K562 (cell line): ENCODE results near the gene AACS. TPM values are rescaled to one million over a fixed set of nuclear protein-coding genes. Genes with fewer than 3 reads are reported as not detected.

Source experiments
- ATAC-seq: fragments of 200-7000 bp; cut with Tn5 transposase; 3 replicates; pipeline ENCODE4 v1.9.1; 2020; ENCODE audit warnings: moderate library complexity
- BruUV-seq: library from RNA; stranded (reverse); fragments of 400-500 nt; replicated peaks from 2 replicates; lab custom pipeline; 2021; lab: Mats Ljungman, UMichigan
- CTCF ChIA-PET: fragments of 300-600 bp; formaldehyde crosslinking; extraction: SDS; loops from one replicate; lab custom pipeline; 2021; ENCODE audit warnings: low intra/inter-chr PET ratio; lab: Yijun Ruan, JAX
- POLR2A ChIA-PET: fragments of 300-600, 350-650 bp; sonication (Branson Sonifier 250); formaldehyde crosslinking; extraction: SDS; loops from one replicate; lab custom pipeline; 2021; ENCODE audit warnings: antibody characterized with exemption, inconsistent platforms; lab: Yijun Ruan, JAX
- DNase-seq, 4 experiments: peaks; one replicate each; pipeline versions ENCODE4 v3.0.0 to v3.0.0-alpha.2; 2011 to 2018; ENCODE audit warnings: low spot score in 3 of 4, mixed read lengths in 3 of 4; ENCODE audit errors: extremely low read depth in 1 of 4
- FAIRE-seq: peaks from 2 replicates; lab custom pipeline; 2011; peaks lifted over from hg19 to GRCh38; lab: Jason Lieb, UNC
- H2AFZ ChIP-seq: 2 replicates; pipeline ENCODE4 v1.6.0; 2011; ENCODE audit warnings: low read depth, low read length, control low read depth, inconsistent platforms
- H3K27ac ChIP-seq: fragments of 200-600 bp; 3 replicates; pipeline ENCODE4 v1.8.0; 2011; ENCODE audit warnings: low read depth, mild to moderate bottlenecking, control low read depth, inconsistent platforms, low read length, moderate library complexity, mixed read lengths; ENCODE audit errors: extremely low read depth
- H3K27me3 ChIP-seq, 2 experiments: fragments of 300-600 bp in 1 of 2; 2 replicates in 1 of 2; 3 replicates in 1 of 2; pipeline versions ENCODE4 v1.6.0 to v1.8.0; 2011; ENCODE audit warnings: inconsistent platforms in 2 of 2, low read length in 2 of 2, mild to moderate bottlenecking in 1 of 2, mixed read lengths in 1 of 2, moderate library complexity in 1 of 2; ENCODE audit not compliant: control insufficient read depth in 2 of 2, insufficient read depth in 2 of 2
- H3K36me3 ChIP-seq: fragments of 300-600 bp; 3 replicates; pipeline ENCODE4 v1.8.0; 2011; ENCODE audit warnings: mild to moderate bottlenecking, low read length, inconsistent platforms; ENCODE audit not compliant: control insufficient read depth, insufficient read depth
- H3K4me1 ChIP-seq, 2 experiments: fragments of 200-600 bp in 1 of 2; replicated peaks in 1 of 2; 2 replicates in 1 of 2; 3 replicates in 1 of 2; pipeline versions ENCODE4 v1.5.1 to v1.8.0; 2011; ENCODE audit warnings: inconsistent platforms in 2 of 2, low read length in 2 of 2, mild to moderate bottlenecking in 1 of 2, mixed read lengths in 1 of 2, moderate library complexity in 1 of 2; ENCODE audit not compliant: control insufficient read depth in 2 of 2, insufficient read depth in 2 of 2
- H3K4me2 ChIP-seq: 2 replicates; pipeline ENCODE4 v1.6.1; 2011; ENCODE audit warnings: low read length, control low read depth, inconsistent platforms, mixed read lengths; ENCODE audit not compliant: insufficient read depth
- H3K4me3 ChIP-seq: fragments of 200-600 bp; sonication (generic), shearing (Covaris generic); 2 replicates; pipeline ENCODE4 v1.5.1; 2016; ENCODE audit warnings: control low read depth, inconsistent platforms
- H3K79me2 ChIP-seq: fragments of 200-600 bp; 3 replicates; pipeline ENCODE4 v1.8.0; 2011; ENCODE audit warnings: low read length, inconsistent platforms; ENCODE audit not compliant: control insufficient read depth, insufficient read depth
- H3K9ac ChIP-seq, 2 experiments: 2 replicates each; pipeline versions ENCODE4 v1.6.0 to v1.6.1; 2011; ENCODE audit warnings: low read depth in 2 of 2, low read length in 2 of 2, control low read depth in 1 of 2, inconsistent platforms in 1 of 2, mild to moderate bottlenecking in 1 of 2, mixed read lengths in 1 of 2; ENCODE audit not compliant: insufficient read depth in 1 of 2
- H3K9me1 ChIP-seq: one replicate; pipeline ENCODE4 v1.6.0; 2011; ENCODE audit warnings: inconsistent platforms, mild to moderate bottlenecking, low read length, moderate library complexity; ENCODE audit not compliant: control insufficient read depth, insufficient read depth
- H3K9me3 ChIP-seq: replicated peaks from 2 replicates; pipeline ENCODE4 v1.5.1; 2011; ENCODE audit warnings: low read depth, low read length, inconsistent platforms; ENCODE audit not compliant: control insufficient read depth, insufficient read depth
- H4K20me1 ChIP-seq: replicated peaks from 2 replicates; pipeline ENCODE4 v1.6.1; 2011; ENCODE audit warnings: low read length, inconsistent platforms, mixed read lengths; ENCODE audit not compliant: control insufficient read depth, insufficient read depth
- BRF1 ChIP-seq: IDR thresholded peaks from 3 replicates; pipeline ENCODE4 v1.6.1; 2011; ENCODE audit warnings: borderline replicate concordance, mild to moderate bottlenecking; ENCODE audit not compliant: insufficient read length; ENCODE audit errors: extremely low read depth
- CREB5 ChIP-seq: fragments of 250-450 bp; sonication (Bioruptor Pico); IDR thresholded peaks from 2 replicates; pipeline ENCODE4 v1.5.0; 2020; ENCODE audit warnings: mild to moderate bottlenecking
- DIDO1 ChIP-seq: fragments of 450-650 bp; IDR thresholded peaks from 2 replicates; pipeline ENCODE4 v1.6.1; 2016; ENCODE audit warnings: low read depth, missing biosample characterization, missing genetic modification characterization
- NONO ChIP-seq, 2 experiments: fragments of 200-400 bp in 1 of 2; fragments of 450-650 bp in 1 of 2; formaldehyde crosslinking in 1 of 2; IDR thresholded peaks; 2 replicates each; pipeline ENCODE4 v1.6.1; 2017; ENCODE audit warnings: low read depth in 2 of 2, mild to moderate bottlenecking in 2 of 2, moderate library complexity in 2 of 2, low read length in 1 of 2
- NR4A1 ChIP-seq, 2 experiments: fragments of 250-450 bp in 1 of 2; fragments of 450-650 bp in 1 of 2; sonication (Bioruptor Pico) in 1 of 2; IDR thresholded peaks; 2 replicates each; pipeline versions ENCODE4 v1.4.0 to v1.6.1; 2016 to 2020; ENCODE audit warnings: mild to moderate bottlenecking in 2 of 2, missing compliant biosample characterization in 1 of 2, missing genetic modification characterization in 1 of 2, moderate library complexity in 1 of 2
- ZEB2 ChIP-seq: fragments of 450-650 bp; IDR thresholded peaks from 2 replicates; pipeline ENCODE4 v1.6.1; 2016
- WGBS: fragments of 100-300 bp; shearing (Covaris generic); methylation state at CpG from one replicate; pipeline ENCODE4 v1.1.6; 2016; ENCODE audit warnings: low coverage, mixed read lengths; ENCODE audit not compliant: insufficient coverage; ENCODE audit errors: missing lambda C conversion rate; 5-methylcytosine and 5-hydroxymethylcytosine counted together
- in situ Hi-C: fragments of 300-500 bp; cut with MboI; formaldehyde crosslinking; loops from 4 replicates; pipeline ENCODE4 v1.15.0; 2018; ENCODE audit warnings: inconsistent platforms, mixed read lengths
- intact Hi-C: fragments of 100-400 bp; cut with micrococcal nuclease; formaldehyde crosslinking; loops from 2 replicates; pipeline ENCODE4 v1.14.2; 2022
- polyA plus RNA-seq, 8 experiments: library from polyadenylated mRNA; depleted of rRNA in 4 of 8; stranded (reverse) in 5 of 8; unstranded in 3 of 8; fragments of >200 nt; fragmentation: Nextera tagmentation in 2 of 8; fragmentation: Illumina TruSeq in 1 of 8; extraction: Ambion mirVana in 2 of 8; extraction: Trizol in 1 of 8; gene quantifications; 2 replicates each; pipeline versions ENCODE4 v1.2.1 to v1.2.3, GENCODE V29; 2011 to 2014; ENCODE audit warnings: inconsistent platforms in 1 of 8, missing spikeins in 1 of 8
- total RNA-seq, 7 experiments: library from RNA; depleted of rRNA in 6 of 7; stranded (reverse); fragments of >200 nt in 6 of 7; fragmentation: Illumina TruSeq in 2 of 7; extraction: Trizol in 2 of 7; gene quantifications; 2 replicates each; pipeline versions ENCODE4 v1.2.1 to v1.2.3, GENCODE V29; 2011 to 2021; ENCODE audit warnings: low replicate concordance in 1 of 7

The AACS gene
- total and polyA plus RNA-seq, 9 of the 15 experiments (the other 6 are each of a cell fraction or from before 2014, with no cell fraction given) = 2.4 to 13.0 (median 6.0) TPM

- TF ChIP-seq BRF1 = no peak
- TF ChIP-seq CREB5 (CRISPR knock-in tag) = no peak
- no peak for TF ChIP-seq NR4A1 (CRISPR knock-in tag; IDR thresholded peaks at IDR 0.05)
- no peak for TF ChIP-seq NR4A1 (tag; IDR thresholded peaks at IDR 0.05)
- TF ChIP-seq ZEB2 = no peak
- no peak for TF ChIP-seq DIDO1 (tag)
Measured at GRCh38 chr12:125166041-125166440, 100.8 kb downstream of the AACS start (continued).

GRCh38 chr12:125167658-125168057 is 102.4 kb downstream of the AACS start:
- ChIA-PET CTCF (no interaction called here), POLR2A (interaction anchor here (0.6 kb wide), 1 partner anchor 186 kb away, joined by 3 read pairs; no protein-coding TSS in a partner anchor)
- H3K9ac ChIP-seq = no peak overlapping the region; a peak in 1 of 4 replicates
- intact Hi-C loops (no loop called here), in situ Hi-C loops (no loop called here)
- no peak overlapping the region for H2AFZ ChIP-seq
- WGBS = 0% methylated on average over 3 of the region's 3 CpGs
- H4K20me1 ChIP-seq = no peaks in the 10 kb centered on the region; the same call in 1 of the 2 replicates
- H3K4me2 ChIP-seq = no peak overlapping the region
- H3K4me1 ChIP-seq = no peaks in the 10 kb centered on the region; a peak in 1 of 5 replicates
- H3K9me1 ChIP-seq = no peaks in the 10 kb centered on the region
- DNase-seq (no peak), ATAC-seq (peak; percentile 57), FAIRE-seq (no peak)
- peaks cover 6 to 55% of the 10 kb centered on the region in 2 experiments; a peak in 3 of 5 replicates for H3K27me3 ChIP-seq
- no peak overlapping the region for H3K27ac ChIP-seq
- H3K9me3 ChIP-seq = no peaks in the 10 kb centered on the region
- no peak overlapping the region for H3K4me3 ChIP-seq
- H3K79me2 ChIP-seq = no peaks in the 10 kb centered on the region
- no peak for TF ChIP-seq NONO (IDR thresholded peaks at IDR 0.05; ENCODE audit: low read depth in 2 of 2, low read length in 1 of 2)
- H3K36me3 ChIP-seq = no peaks in the 10 kb centered on the region
- no TSS peak for BruUV-seq
